GM19395 (cell line): ENCODE data around the gene CD177.
"Not testable (repeated sequence)": the region's sequence is repeated elsewhere in the genome, so short reads cannot be mapped to it uniquely, and the experiment has no call there.

Experiments used
- ATAC-seq: cut with Tn5 transposase; IDR thresholded peaks from one replicate; pipeline ENCODE4 v1.9.1; 2021; ENCODE audit warnings: mild to moderate bottlenecking, moderate library complexity; ENCODE audit not compliant: unreplicated experiment

Gene CD177

DNA sequence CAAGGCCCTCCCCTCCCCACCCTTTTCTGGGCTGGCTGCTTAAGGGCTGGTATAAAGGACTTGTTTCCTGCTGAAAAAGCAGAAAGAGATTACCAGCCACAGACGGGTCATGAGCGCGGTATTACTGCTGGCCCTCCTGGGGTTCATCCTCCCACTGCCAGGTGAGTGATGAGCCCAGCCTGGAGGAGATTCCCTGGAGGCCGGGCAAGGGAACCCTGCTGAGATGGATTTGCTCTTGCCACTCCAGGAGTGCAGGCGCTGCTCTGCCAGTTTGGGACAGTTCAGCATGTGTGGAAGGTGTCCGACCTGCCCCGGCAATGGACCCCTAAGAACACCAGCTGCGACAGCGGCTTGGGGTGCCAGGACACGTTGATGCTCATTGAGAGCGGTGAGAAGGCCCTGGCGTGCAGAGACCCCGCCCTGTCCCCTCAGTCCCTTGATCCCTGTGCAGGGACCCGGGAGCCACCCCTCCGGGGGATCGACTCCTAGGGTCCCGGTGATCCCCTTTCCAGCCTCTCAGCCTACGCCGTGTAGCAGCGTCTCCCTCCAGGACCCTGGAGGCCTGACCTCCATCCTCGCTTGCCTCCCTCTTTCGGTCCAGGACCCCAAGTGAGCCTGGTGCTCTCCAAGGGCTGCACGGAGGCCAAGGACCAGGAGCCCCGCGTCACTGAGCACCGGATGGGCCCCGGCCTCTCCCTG lies at the start of gene CD177:
Gene CD177, plus strand, starts transcription at position 81 of the 699 bp plus-strand sequence. Its CDS starts 29 bp downstream, at position 110.
- ATAC-seq: no peak

GRCh38 chr19:43305642-43306041 lies 47.8 kb upstream of the CD177 start:
- ATAC-seq: no peak

- no peak for ATAC-seq
These were observed 47.4 kb upstream of the CD177 start for GRCh38 chr19:43306097-43306496.

DNA sequence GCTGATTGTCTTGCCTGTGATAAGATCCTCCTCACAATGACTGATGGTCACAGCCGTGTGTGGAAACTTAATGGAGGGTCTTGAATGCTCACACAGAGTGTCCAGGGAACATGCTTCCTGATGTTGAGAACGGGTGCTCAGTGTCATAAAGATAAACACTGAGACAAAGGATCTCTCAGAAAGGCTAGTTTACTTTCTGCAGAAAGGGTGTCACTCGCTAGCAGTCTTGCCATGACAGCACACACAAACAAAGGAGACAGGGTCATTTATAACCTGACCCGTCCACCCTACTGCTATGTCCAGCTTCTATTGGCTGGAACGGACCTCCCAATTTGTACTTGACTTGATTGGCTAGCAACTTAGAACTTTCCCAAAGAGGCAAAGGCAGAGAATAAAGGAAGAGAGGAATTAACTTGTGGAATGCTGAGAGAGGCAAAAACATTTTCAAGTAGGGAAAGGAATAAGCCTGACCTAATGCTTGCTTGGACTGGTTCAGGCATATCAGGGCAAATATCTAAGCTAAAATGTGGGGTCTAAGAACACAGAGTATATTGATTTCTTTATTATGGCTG lies 45.2 kb upstream of the CD177 start:
- ATAC-seq: no peak

DNA sequence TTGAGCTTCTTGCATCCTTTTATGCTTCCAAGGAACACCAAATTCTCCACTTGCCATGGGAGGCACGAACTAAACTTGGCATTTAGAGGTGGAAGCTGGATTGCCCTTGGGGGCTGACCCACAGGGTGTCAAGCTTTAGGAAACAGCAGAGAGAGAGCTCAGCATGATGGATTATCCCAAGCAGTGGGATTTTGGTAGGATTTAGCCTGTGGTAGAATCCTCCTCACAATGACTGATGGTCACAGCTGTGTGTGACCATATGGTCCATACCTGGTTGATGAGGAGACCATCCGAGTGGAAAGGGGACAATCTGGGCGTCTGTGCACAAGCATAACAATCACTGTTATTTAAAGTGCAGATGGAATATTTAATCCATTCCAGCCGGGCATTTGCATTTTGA lies 44.0 kb upstream of the CD177 start:
- ATAC-seq: no peak

DNA sequence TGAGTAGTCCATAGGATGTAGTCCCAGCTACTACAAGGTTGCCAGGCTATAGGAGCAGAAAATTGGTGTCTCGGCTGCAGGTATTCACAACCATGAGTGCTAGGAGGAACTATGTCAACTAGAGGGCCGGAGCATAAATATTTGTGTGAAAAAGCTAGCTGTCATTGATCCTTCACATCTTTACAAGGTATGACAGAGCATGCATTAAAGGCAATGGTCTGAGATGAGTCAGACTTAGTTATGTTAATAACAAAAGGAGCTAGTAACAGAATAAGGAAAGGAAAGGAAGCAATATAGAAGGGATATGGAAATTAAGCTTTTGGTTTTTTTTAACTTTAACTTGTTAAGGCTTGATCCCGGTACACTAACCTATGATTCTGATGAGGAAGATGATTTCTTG lies 43.3 kb upstream of the CD177 start:
- no peak for ATAC-seq

- ATAC-seq: no peak
These were observed 42.2 kb upstream of the CD177 start for GRCh38 chr19:43311256-43311655.

GRCh38 chr19:43311706-43312105 lies 41.8 kb upstream of the CD177 start:
- no peak for ATAC-seq

- ATAC-seq: no peak
These were observed 39.6 kb upstream of the CD177 start for GRCh38 chr19:43313711-43314495.

DNA sequence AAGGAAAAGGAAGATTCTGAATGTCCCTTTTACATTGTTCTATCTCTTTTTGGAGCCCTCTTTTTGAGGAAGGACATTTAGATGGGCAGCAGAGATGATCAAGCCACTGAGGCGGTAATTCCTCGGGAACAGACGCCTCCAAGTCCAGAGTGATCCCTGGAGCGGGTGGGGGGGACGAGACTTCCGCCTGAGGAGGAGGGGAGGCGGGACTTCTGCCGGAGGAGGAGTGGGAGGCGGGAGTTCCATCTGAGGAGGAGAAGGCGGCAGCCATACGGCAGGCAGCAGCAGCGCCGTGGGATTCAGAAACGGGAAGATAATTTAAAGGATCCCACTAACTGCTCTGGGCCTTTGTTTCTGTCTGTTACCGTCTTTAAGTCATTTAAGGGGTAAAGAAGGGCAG lies 37.6 kb upstream of the CD177 start:
- no peak for ATAC-seq

- no peak for ATAC-seq
These were observed 36.7 kb upstream of the CD177 start for GRCh38 chr19:43316591-43317319.

DNA sequence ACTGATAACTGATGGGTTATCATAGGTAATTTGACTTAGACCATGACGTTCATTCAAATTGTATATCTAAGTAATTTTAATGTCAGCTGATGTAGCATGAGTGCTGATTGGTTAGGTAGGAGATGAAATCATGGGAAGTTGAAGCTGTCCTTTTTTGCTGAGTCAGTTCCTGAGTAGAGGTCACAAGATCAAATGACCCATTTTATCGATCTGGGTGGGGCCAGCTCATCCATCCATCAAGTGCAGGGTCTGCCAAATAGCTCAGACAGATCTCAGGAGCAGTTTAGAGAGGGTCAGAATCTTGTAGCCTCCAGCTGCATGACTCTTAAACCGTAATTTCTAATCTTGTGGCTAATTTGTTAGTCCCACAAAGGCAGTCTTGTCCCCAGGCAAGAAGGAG lies 35.3 kb upstream of the CD177 start:
- no peak for ATAC-seq

DNA sequence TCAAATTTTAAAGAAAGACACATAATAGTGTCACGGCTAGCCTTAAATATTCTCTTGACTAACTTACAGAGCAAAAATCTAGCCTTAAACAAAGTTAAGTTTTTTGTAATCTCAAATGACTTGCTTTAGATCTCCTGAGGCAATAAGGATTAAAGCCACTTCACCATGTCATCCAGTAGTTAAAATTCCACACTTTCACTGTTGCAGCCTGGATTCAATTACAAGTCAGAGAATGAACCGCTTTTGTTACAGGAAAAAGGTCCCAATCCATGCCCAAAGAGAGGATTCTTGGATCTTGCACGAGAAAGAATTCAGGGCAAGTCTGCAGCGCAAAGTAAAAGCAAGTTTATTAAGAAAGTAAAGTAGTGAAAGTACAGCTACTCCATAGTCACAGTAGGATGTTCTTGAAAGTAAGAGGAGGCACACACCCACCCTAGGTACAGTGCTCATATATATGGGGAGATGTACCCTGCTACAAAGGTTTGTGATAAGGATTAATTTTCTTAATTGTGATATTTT lies 34.6 kb upstream of the CD177 start:
- ATAC-seq: no peak

DNA sequence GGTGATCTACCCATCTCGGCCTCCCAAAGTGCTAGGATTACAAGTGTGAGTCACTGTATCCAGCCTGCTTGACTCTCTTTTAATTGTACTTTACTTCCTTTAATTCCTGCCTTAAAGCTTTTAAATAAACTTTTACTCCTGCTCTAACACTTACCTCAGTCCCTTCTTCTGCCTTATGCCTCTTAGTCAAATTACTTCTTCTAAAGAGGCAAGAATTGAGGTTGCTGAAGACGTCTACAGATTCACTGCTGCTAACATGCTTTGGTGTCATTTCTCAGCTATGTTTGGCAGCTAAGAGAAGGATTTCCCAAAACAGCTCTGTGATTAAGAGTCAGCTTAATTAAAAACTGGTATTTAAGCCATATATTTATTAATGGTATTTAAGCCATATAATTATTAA lies 32.9 kb upstream of the CD177 start:
- no peak for ATAC-seq

- not testable (repeated sequence) for ATAC-seq
These were observed 26.7 kb upstream of the CD177 start for GRCh38 chr19:43326761-43327160.

GRCh38 chr19:43328561-43328960 lies 24.9 kb upstream of the CD177 start:
- not testable (repeated sequence) for ATAC-seq

DNA sequence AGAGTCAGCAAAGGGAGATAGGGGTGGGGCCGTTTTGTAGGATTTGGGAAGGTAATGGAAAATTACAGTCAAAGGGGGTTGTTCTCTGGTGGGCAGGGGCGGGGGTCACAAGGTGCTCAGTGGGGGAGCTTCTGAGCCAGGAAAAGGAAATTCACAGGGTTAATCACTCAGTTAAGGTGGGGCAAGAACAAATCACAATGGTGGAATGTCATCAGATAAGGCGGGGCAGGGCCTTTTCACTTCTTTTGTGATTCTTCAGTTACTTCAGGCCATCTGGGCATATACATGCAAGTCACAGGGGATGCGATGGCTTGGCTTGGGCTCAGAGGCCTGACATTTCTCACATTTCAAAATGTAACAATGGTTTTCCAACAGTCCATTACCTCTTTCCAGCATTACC lies 24.4 kb upstream of the CD177 start:
- not testable (repeated sequence) for ATAC-seq

DNA sequence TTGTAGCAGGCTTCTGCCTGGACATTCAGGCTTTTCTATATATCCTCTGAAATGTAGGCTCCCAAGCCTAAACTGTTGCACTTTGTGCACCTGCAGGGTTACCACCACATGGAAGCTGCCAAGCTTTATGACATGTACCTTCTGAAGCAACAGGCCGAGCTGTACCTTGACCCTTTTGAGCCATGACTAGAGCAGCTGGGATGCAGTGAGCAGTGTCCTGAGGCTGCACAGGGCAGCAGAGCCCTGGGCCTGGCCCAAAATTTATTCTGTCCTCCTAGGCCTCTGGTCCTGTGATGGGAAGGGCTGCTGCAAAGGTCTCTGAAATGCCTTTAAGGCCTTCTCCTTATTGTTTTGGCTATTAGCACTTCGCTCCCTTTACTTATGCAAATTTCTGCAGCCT lies 23.5 kb upstream of the CD177 start:
- ATAC-seq: no peak

DNA sequence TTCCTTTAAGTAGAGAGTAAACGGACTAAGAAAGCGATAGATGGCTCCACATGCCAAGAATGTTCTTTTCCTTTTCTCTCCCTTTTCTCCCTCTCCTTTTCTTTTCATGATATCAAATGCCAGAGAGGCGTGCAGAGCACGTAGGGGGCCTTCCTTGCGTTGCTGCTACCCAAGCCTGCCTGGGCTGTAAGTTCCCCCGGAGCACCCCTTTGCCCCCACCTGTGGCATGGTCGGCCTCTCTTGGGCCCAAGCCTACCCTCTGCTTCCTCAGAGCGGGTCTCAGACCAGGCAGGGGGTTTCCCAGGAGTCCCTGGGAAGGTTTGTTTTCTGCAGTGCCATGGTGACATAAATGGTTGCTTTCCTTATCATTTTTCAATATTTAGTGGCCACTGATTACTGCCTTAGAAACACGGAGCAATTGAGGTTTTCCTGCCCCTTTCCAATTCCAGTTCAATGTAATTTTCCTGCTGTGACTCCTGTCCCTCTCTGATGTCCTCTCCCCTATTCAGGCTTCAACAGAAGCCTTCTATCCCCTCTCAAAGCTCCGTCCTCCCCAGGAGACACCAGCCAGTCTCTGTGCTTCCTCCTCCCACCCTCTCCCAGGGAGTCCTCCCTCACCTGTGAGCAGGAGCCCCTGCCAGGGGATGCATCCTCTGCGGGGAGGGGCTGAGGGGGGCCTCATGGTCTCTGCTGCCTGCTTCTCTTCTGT lies 22.6 kb upstream of the CD177 start:
- ATAC-seq: no peak

GRCh38 chr19:43331435-43332010 lies 22.0 kb upstream of the CD177 start:
- no peak for ATAC-seq
